Measurements from ENCODE around the gene UBXN10. TPM values are rescaled to one million over a fixed set of nuclear protein-coding genes. Genes with fewer than 3 reads are reported as not detected.

Gene UBXN10
- total and polyA plus RNA-seq, 2 of the 8 experiments (the other 6 are each of a cell fraction or from before 2014, with no cell fraction given), result 0.43 to 0.68 TPM

DNA sequence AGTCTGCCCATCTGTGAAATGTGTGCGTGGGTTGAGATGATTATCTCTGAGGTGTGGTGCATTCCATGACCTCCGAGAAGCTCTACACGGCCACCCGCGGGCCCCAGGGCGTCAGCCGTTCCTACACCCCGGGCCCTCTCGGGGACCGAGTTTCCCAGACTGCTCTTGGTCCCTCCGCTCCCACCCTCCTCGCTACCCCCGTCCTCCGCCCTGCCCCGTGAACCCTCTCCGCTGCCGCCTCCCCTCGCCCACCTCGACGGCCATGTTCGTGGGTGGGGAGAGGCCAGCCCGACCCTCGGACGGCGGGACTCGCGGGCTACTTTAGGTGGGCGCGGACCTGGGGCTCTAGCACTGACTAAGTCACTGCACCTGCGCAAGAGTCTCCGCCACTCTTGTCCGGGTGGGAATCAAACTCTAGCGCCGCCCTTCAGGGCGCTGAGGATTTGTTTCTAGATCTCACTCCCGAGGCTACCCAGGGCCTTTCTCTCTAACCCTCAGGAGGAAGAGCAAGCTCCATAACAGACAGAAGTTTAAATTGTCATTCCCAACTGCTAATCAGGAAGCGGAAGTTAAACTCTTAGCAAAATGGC lies 57.1 kb downstream of the UBXN10 start:
- ChIA-PET POLR2A (ENCODE audit: partially characterized antibody) (no interaction called here), CTCF (ENCODE audit: partially characterized antibody) (interaction anchor here (0.7 to 2.2 kb wide), 4 partner anchors 13 to 134 kb away, joined by 3 to 12 read pairs (median 3); no protein-coding TSS in a partner anchor)
- no peak overlapping the region for H2BK12ac ChIP-seq (ENCODE audit: low read depth, low read length)
- no peak overlapping the region for H3K9ac ChIP-seq (replicated peaks in 1 of 4; ENCODE audit: extremely low read depth in 1 of 4, low read depth in 3 of 4, low read length in 3 of 4)
- WGBS, 2 experiments (ENCODE audit: extremely low coverage in 1 of 2, insufficient coverage in 1 of 2, insufficient read length in 1 of 2, insufficient replicate concordance in 2 of 2, low coverage in 1 of 2, low lambda C conversion rate in 2 of 2, missing lambda C conversion rate in 1 of 2), result 90% methylated on average over 27 of the region's 37 CpGs; no CpG with 5 or more reads in 1 of the 2 experiments
- H3K79me2 ChIP-seq (ENCODE audit: control insufficient read depth in 1 of 2, insufficient read depth in 2 of 2, low read length in 2 of 2), result no peaks in the 10 kb centered on the region
- no peak overlapping the region for H2BK15ac ChIP-seq (ENCODE audit: low read length)
- H3K56ac ChIP-seq (replicated peaks; ENCODE audit: insufficient read length, low read depth, low read length), result no peak overlapping the region
- FAIRE-seq, result no peak
- no peak overlapping the region for H2BK20ac ChIP-seq (ENCODE audit: low read length)
- no peak overlapping the region; the same call in 1 of the 2 replicates for H4K8ac ChIP-seq (ENCODE audit: extremely low read depth, insufficient read depth, low read length)
- H4K91ac ChIP-seq (replicated peaks; ENCODE audit: insufficient read length, low read length), result no peak overlapping the region
- H3K9me3 ChIP-seq (ENCODE audit: insufficient read depth in 2 of 2, low read depth in 1 of 2, low read length in 1 of 2), result no peaks in the 10 kb centered on the region
- no peak overlapping the region for H3K4me2 ChIP-seq (ENCODE audit: insufficient read depth in 1 of 2, low read depth in 2 of 2, low read length in 2 of 2)
- no peak overlapping the region for H3K14ac ChIP-seq (ENCODE audit: insufficient read length)
- no peaks in the 10 kb centered on the region for H3K23me2 ChIP-seq (ENCODE audit: low read depth, low read length)
- no peaks in the 10 kb centered on the region for H3K27me3 ChIP-seq (replicated peaks in 1 of 4; ENCODE audit: control insufficient read depth in 3 of 4, extremely low read depth in 1 of 4, insufficient read depth in 3 of 4, low read length in 3 of 4)
- H4K5ac ChIP-seq (ENCODE audit: insufficient read length, low read depth, low read length), result no peak overlapping the region
- H3K4ac ChIP-seq (replicated peaks; ENCODE audit: insufficient read length, low read depth, low read length), result no peak overlapping the region
- peaks cover 0 to 3% (median 0%) of the 10 kb centered on the region in 4 experiments; a peak in 1 of 7 replicates for H3K4me1 ChIP-seq (replicated peaks in 1 of 4; ENCODE audit: control insufficient read depth in 3 of 4, insufficient read depth in 4 of 4, low read length in 3 of 4)
- DNase-seq (ENCODE audit: low read depth in 1 of 2, low spot score in 2 of 2), result no peak
- H2BK120ac ChIP-seq (replicated peaks; ENCODE audit: low read depth, low read length), result no peak overlapping the region
- H2AK5ac ChIP-seq (ENCODE audit: low read depth, low read length), result no peak overlapping the region
- no peaks in the 10 kb centered on the region for H4K20me1 ChIP-seq (replicated peaks in 1 of 2; ENCODE audit: control insufficient read depth in 1 of 2, insufficient read depth in 2 of 2, low read length in 2 of 2)
- H2AFZ ChIP-seq (ENCODE audit: low read length), result no peak overlapping the region
- H3K23ac ChIP-seq (ENCODE audit: insufficient read length), result no peak overlapping the region
- no peak overlapping the region for H3K27ac ChIP-seq (ENCODE audit: low read depth, low read length)
- H3K79me1 ChIP-seq (ENCODE audit: low read depth, low read length), result no peaks in the 10 kb centered on the region
- no peak overlapping the region for H3K18ac ChIP-seq (ENCODE audit: extremely low read depth, low read length)
- H3K4me3 ChIP-seq (ENCODE audit: extremely low read depth in 1 of 4, insufficient read depth in 2 of 4, low read depth in 3 of 4, low read length in 4 of 4), result no peak overlapping the region
- H2BK5ac ChIP-seq (ENCODE audit: low read depth, low read length), result no peak overlapping the region
- H3K36me3 ChIP-seq (ENCODE audit: control insufficient read depth in 2 of 4, insufficient read depth in 4 of 4, low read length in 3 of 4), result no peaks in the 10 kb centered on the region
- TF ChIP-seq, protein P1, sequence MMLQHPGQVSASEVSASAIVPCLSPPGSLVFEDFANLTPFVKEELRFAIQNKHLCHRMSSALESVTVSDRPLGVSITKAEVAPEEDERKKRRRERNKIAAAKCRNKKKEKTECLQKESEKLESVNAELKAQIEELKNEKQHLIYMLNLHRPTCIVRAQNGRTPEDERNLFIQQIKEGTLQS (IDR thresholded peaks at IDR 0.05; ENCODE audit: insufficient read depth, low read depth, low read length), result no peak
- TF ChIP-seq JUN (IDR thresholded peaks at IDR 0.05; ENCODE audit: low read depth, low read length) (no peak), SP4 (IDR thresholded peaks at IDR 0.05; ENCODE audit: low read length) (no peak), NANOG (IDR thresholded peaks at IDR 0.05; ENCODE audit: insufficient read depth, low read depth, low read length, poor library complexity, severe bottlenecking) (no peak), FOSL1 (IDR thresholded peaks at IDR 0.05; ENCODE audit: insufficient read depth, low read depth, low read length) (no peak), SAP30 (IDR thresholded peaks at IDR 0.05; ENCODE audit: insufficient read depth, insufficient replicate concordance, low read length) (no peak), CEBPB (IDR thresholded peaks at IDR 0.05; ENCODE audit: low read depth, low read length) (no peak)
- TF ChIP-seq, protein P2, sequence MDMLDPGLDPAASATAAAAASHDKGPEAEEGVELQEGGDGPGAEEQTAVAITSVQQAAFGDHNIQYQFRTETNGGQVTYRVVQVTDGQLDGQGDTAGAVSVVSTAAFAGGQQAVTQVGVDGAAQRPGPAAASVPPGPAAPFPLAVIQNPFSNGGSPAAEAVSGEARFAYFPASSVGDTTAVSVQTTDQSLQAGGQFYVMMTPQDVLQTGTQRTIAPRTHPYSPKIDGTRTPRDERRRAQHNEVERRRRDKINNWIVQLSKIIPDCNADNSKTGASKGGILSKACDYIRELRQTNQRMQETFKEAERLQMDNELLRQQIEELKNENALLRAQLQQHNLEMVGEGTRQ (IDR thresholded peaks at IDR 0.05; ENCODE audit: low read length), result no peak
